Measurements from ENCODE around the gene XRN1. TPM values are rescaled to one million over a fixed set of nuclear protein-coding genes. Genes with fewer than 3 reads are reported as not detected.

Gene XRN1
- total and polyA plus RNA-seq, 2 of the 8 experiments (the other 6 are each of a cell fraction or from before 2014, with no cell fraction given) = 1.9 to 17.2 TPM

GRCh38 chr3:142417302-142417701 is 30.5 kb downstream of the XRN1 start:
- H2BK12ac ChIP-seq (ENCODE audit: low read depth, low read length) = no peak overlapping the region
- WGBS, 2 experiments (ENCODE audit: extremely low coverage in 1 of 2, insufficient coverage in 1 of 2, insufficient read length in 1 of 2, insufficient replicate concordance in 2 of 2, low coverage in 1 of 2, low lambda C conversion rate in 2 of 2, missing lambda C conversion rate in 1 of 2) = 89% methylated on average over 1 of the region's 1 CpG; no CpG with 5 or more reads in 1 of the 2 experiments
- H2AFZ ChIP-seq (ENCODE audit: low read length) = no peak overlapping the region
- no peak overlapping the region for H3K9ac ChIP-seq (replicated peaks in 1 of 4; ENCODE audit: extremely low read depth in 1 of 4, low read depth in 3 of 4, low read length in 3 of 4)
- H2BK5ac ChIP-seq (ENCODE audit: low read depth, low read length) = no peak overlapping the region
- H4K91ac ChIP-seq (replicated peaks; ENCODE audit: insufficient read length, low read length) = no peak overlapping the region
- no peak overlapping the region for H3K23ac ChIP-seq (ENCODE audit: insufficient read length)
- no peak overlapping the region for H2BK120ac ChIP-seq (replicated peaks; ENCODE audit: low read depth, low read length)
- H3K56ac ChIP-seq (replicated peaks; ENCODE audit: insufficient read length, low read depth, low read length) = no peak overlapping the region
- H2AK5ac ChIP-seq (ENCODE audit: low read depth, low read length) = no peak overlapping the region
- H3K4me3 ChIP-seq (ENCODE audit: extremely low read depth in 1 of 4, insufficient read depth in 2 of 4, low read depth in 3 of 4, low read length in 4 of 4) = no peak overlapping the region
- no peaks in the 10 kb centered on the region for H3K4me1 ChIP-seq (replicated peaks in 1 of 4; ENCODE audit: control insufficient read depth in 3 of 4, insufficient read depth in 4 of 4, low read length in 3 of 4)
- no peaks in the 10 kb centered on the region for H3K79me2 ChIP-seq (ENCODE audit: control insufficient read depth in 1 of 2, insufficient read depth in 2 of 2, low read length in 2 of 2)
- FAIRE-seq = no peak
- no peak overlapping the region for H3K4ac ChIP-seq (replicated peaks; ENCODE audit: insufficient read length, low read depth, low read length)
- no peak overlapping the region for H3K14ac ChIP-seq (ENCODE audit: insufficient read length)
- no peak overlapping the region for H3K18ac ChIP-seq (ENCODE audit: extremely low read depth, low read length)
- no peak overlapping the region for H2BK15ac ChIP-seq (ENCODE audit: low read length)
- no peaks in the 10 kb centered on the region for H3K27me3 ChIP-seq (replicated peaks in 1 of 4; ENCODE audit: control insufficient read depth in 3 of 4, extremely low read depth in 1 of 4, insufficient read depth in 3 of 4, low read length in 3 of 4)
- H3K23me2 ChIP-seq (ENCODE audit: low read depth, low read length) = no peaks in the 10 kb centered on the region
- POLR2A ChIA-PET (ENCODE audit: partially characterized antibody) = no interaction called here
- H3K9me3 ChIP-seq (ENCODE audit: insufficient read depth in 2 of 2, low read depth in 1 of 2, low read length in 1 of 2) = no peaks in the 10 kb centered on the region
- no peak overlapping the region for H4K5ac ChIP-seq (ENCODE audit: insufficient read length, low read depth, low read length)
- no peak overlapping the region for H2BK20ac ChIP-seq (ENCODE audit: low read length)
- no peaks in the 10 kb centered on the region for H4K20me1 ChIP-seq (replicated peaks in 1 of 2; ENCODE audit: control insufficient read depth in 1 of 2, insufficient read depth in 2 of 2, low read length in 2 of 2)
- H3K27ac ChIP-seq (ENCODE audit: low read depth, low read length) = no peak overlapping the region
- TF ChIP-seq SRF (IDR thresholded peaks at IDR 0.05; ENCODE audit: low read depth, low read length) = no peak
- no peak for TF ChIP-seq ASH2L (IDR thresholded peaks at IDR 0.05; ENCODE audit: low read length)
- TF ChIP-seq SP2 (IDR thresholded peaks at IDR 0.05; ENCODE audit: low read length) = no peak
- no peak for TF ChIP-seq RNF2 (IDR thresholded peaks at IDR 0.05; ENCODE audit: borderline replicate concordance, low read depth, low read length, missing control alignments, poor library complexity, severe bottlenecking)
- no peak for TF ChIP-seq SIRT6 (IDR thresholded peaks at IDR 0.05; ENCODE audit: low read length)
- no peak for TF ChIP-seq EGR1 (IDR thresholded peaks at IDR 0.05; ENCODE audit: borderline replicate concordance, low read depth, low read length)
- no peak for TF ChIP-seq SUZ12 (IDR thresholded peaks at IDR 0.05; ENCODE audit: low read length)
- no peak for TF ChIP-seq CHD1 (IDR thresholded peaks at IDR 0.05; ENCODE audit: low read depth, low read length)
- no peak for TF ChIP-seq TEAD4 (IDR thresholded peaks at IDR 0.05; ENCODE audit: low read depth, low read length)
- no peak for TF ChIP-seq BCL11A (IDR thresholded peaks at IDR 0.05; ENCODE audit: low read depth in 2 of 2, low read length in 2 of 2)
- TF ChIP-seq SP1 (IDR thresholded peaks at IDR 0.05; ENCODE audit: low read depth, low read length) = no peak
- no peak for TF ChIP-seq BACH1 (IDR thresholded peaks at IDR 0.05; ENCODE audit: low read length)
- TF ChIP-seq, protein P1, sequence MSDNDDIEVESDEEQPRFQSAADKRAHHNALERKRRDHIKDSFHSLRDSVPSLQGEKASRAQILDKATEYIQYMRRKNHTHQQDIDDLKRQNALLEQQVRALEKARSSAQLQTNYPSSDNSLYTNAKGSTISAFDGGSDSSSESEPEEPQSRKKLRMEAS (IDR thresholded peaks at IDR 0.05) = no peak
- no peak for DNase-seq (ENCODE audit: low read depth in 1 of 2, low spot score in 2 of 2)
- H3K79me1 ChIP-seq (ENCODE audit: low read depth, low read length) = no peaks in the 10 kb centered on the region
- CTCF ChIA-PET (ENCODE audit: partially characterized antibody) = no interaction called here
- no peak overlapping the region for H4K8ac ChIP-seq (ENCODE audit: extremely low read depth, insufficient read depth, low read length)
- H3K36me3 ChIP-seq (ENCODE audit: control insufficient read depth in 2 of 4, insufficient read depth in 4 of 4, low read length in 3 of 4) = peaks cover 0 to 32% (median under 1%) of the 10 kb centered on the region in 4 experiments; a peak in 4 of 8 replicates
- no peak overlapping the region for H3K4me2 ChIP-seq (ENCODE audit: insufficient read depth in 1 of 2, low read depth in 2 of 2, low read length in 2 of 2)
